Panc1 (cell line): ENCODE measurements around the gene NXPE3.

Source experiments
- CTCF ChIP-seq: fragments of 450-650 bp; IDR thresholded peaks from 2 replicates; pipeline ENCODE4 v1.5.1; 2017; ENCODE audit warnings: mild to moderate bottlenecking
- POLR2AphosphoS5 ChIP-seq: IDR thresholded peaks from 2 replicates; pipeline ENCODE4 v1.6.1; 2012; ENCODE audit warnings: mild to moderate bottlenecking, low read depth, low read length, moderate library complexity
- REST ChIP-seq, 2 experiments: IDR thresholded peaks; 2 replicates each; pipeline ENCODE4 v1.6.1; 2011 to 2012; ENCODE audit warnings: low read depth in 2 of 2, control low read depth in 1 of 2, low read length in 1 of 2, mild to moderate bottlenecking in 1 of 2, moderate library complexity in 1 of 2; ENCODE audit not compliant: insufficient read depth in 1 of 2

DNA sequence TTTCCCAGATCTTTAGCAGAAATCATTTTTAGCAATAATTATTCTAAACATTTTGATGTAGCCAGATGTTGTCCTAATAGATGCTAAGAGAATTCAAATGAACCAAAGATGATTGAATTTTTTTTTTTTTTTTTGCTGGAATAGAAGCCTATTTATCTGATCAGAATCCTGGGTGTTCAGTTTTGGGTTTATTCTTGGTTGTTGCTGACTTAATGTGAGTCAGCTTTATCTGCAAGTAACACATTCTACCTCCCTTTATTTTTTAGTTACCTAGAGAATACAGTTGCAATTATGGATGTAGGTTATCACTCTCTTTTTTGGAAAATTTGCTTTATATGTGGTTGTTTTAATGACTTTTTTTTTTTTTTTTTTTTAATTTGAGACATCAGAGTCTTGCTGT lies 48.2 kb upstream of the NXPE3 start:
- TF ChIP-seq POLR2AphosphoS5 (no peak), CTCF (no peak), REST (IDR thresholded peaks at IDR 0.05; ENCODE audit: insufficient read depth in 1 of 2, low read depth in 2 of 2, low read length in 1 of 2) (no peak)
